ENCODE data around the gene HPRT1.

- TF ChIP-seq CTCF (conservative IDR thresholded peaks at IDR 0.05; ENCODE audit: low read depth, low read length), result no peak
- TF ChIP-seq EZH2 (IDR thresholded peaks at IDR 0.05; ENCODE audit: low read length, unreplicated experiment), result no peak
Measured at GRCh38 chrX:134419784-134420183, 40.2 kb upstream of the HPRT1 start.

All from PC-3 (cell line).